ENCODE results near the gene LCN12. TPM values are rescaled to one million over a fixed set of nuclear protein-coding genes. Genes with fewer than 3 reads are reported as not detected.

LCN12 gene
- total RNA-seq, 1 experiment from 2014 or later: 0.55 TPM

DNA sequence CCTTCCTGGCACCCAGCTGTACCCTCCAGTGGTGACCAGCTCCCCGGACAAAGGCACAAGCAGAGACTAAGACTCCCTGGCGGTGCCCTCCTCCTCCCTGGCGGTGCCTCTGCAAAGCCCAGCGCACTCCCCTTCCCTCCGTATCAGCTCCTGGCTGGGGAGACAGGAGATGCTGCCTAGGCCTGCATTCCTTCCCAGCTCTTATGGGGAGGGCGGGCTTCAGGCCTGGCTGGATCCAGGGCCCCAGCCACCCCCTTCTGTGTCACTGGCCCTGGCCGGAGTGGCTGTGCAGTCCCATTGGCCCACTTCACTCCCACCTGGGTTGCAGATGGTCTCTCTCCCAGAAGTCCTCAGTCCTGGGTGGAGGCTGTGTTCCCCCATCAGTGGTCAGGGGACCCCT, 6.4 kb downstream of the LCN12 start:
- ChIA-PET CTCF (no interaction called here), POLR2A (ENCODE audit: unreplicated experiment) (no interaction called here)
- Histone ChIP-seq H3K4me3 (ENCODE audit: low read length) (no peak overlapping the region), H3K9me2 (replicated peaks; ENCODE audit: low read length) (no peaks in the 10 kb centered on the region), H3K9me3 (ENCODE audit: low read length) (no peaks in the 10 kb centered on the region), H3K4me2 (ENCODE audit: low read length) (no peak overlapping the region), H2AFZ (ENCODE audit: low read length) (no peak overlapping the region), H3K9ac (ENCODE audit: low read length) (no peak overlapping the region), H3K4me1 (ENCODE audit: insufficient read depth, low read length) (no peaks in the 10 kb centered on the region), H3K79me2 (ENCODE audit: low read length) (no peaks in the 10 kb centered on the region), H3K36me3 (ENCODE audit: low read depth, low read length) (no peaks in the 10 kb centered on the region), H3K27me3 (ENCODE audit: low read length) (no peaks in the 10 kb centered on the region), H4K20me1 (ENCODE audit: low read length) (no peaks in the 10 kb centered on the region), H3K27ac (ENCODE audit: low read length) (no peak overlapping the region), H3F3A (ENCODE audit: low read length, unreplicated experiment) (no peaks in the 10 kb centered on the region)
- intact Hi-C loops (cut with micrococcal nuclease): no loop called here
- ATAC-seq (no peak), DNase-seq (no peak)
- no peak for TF ChIP-seq EZH2phosphoT487 (IDR thresholded peaks at IDR 0.05; ENCODE audit: borderline replicate concordance, low read length)
- TF ChIP-seq EZH2 (IDR thresholded peaks at IDR 0.05; ENCODE audit: low read length, unreplicated experiment): no peak
- TF ChIP-seq, protein P1, sequence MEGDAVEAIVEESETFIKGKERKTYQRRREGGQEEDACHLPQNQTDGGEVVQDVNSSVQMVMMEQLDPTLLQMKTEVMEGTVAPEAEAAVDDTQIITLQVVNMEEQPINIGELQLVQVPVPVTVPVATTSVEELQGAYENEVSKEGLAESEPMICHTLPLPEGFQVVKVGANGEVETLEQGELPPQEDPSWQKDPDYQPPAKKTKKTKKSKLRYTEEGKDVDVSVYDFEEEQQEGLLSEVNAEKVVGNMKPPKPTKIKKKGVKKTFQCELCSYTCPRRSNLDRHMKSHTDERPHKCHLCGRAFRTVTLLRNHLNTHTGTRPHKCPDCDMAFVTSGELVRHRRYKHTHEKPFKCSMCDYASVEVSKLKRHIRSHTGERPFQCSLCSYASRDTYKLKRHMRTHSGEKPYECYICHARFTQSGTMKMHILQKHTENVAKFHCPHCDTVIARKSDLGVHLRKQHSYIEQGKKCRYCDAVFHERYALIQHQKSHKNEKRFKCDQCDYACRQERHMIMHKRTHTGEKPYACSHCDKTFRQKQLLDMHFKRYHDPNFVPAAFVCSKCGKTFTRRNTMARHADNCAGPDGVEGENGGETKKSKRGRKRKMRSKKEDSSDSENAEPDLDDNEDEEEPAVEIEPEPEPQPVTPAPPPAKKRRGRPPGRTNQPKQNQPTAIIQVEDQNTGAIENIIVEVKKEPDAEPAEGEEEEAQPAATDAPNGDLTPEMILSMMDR (conservative IDR thresholded peaks at IDR 0.05; ENCODE audit: low read depth, low read length): no peak
- BruUV-seq (replicated peaks): no TSS peak

DNA sequence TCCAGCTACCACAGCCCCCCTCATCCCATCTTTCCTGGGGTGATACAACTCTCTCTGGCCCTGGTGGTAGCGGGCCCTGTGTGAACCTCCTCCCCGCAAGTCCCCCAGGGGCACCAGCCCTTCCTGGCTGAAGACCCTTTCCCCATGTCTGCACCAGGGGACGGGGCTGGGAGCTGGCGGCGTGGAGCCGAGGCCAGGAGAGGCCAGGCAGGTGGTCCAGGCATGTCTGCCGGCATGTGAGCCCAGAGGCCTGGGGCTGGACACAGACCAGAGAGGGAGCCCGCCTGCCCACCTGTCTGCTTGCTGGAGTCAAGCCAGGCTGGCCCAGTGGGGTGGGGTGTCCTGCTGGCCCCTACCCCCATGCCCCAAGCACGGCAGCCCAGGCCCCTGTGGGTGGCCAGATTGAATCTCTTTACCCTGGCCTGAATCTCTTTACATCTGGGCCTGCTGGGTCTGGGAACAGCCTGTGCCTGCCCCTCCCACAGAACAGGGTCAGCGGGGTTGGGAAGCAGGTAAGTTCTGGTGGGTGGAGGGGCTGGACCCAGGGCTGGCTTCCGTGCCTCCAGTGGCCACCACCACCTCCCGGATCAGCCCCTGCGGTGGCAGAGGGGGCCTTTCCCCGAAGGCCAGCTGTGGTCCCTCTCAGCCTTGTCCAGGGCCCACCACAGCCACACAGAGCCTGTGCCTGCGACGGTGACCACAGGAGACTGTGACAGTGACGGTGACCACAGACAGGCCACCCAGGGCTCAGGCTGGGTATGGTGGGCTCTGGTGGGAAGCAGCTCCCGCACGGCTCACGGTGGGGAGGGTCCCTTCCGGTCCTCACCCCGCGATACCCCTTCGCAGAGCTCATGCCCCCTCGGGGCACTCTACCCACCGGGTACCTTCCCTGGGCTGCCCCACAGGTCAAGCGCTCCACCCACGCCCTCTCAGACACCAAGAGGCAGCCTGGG, 7.1 kb downstream of the LCN12 start:
- intact Hi-C loops (cut with micrococcal nuclease): no loop called here
- Histone ChIP-seq H3K9me3 (ENCODE audit: low read length) (no peaks in the 10 kb centered on the region), H4K20me1 (ENCODE audit: low read length) (no peaks in the 10 kb centered on the region), H3K9me2 (replicated peaks; ENCODE audit: low read length) (no peaks in the 10 kb centered on the region), H3K36me3 (ENCODE audit: low read depth, low read length) (no peaks in the 10 kb centered on the region), H3F3A (ENCODE audit: low read length, unreplicated experiment) (no peaks in the 10 kb centered on the region), H3K27me3 (ENCODE audit: low read length) (no peaks in the 10 kb centered on the region), H3K4me2 (ENCODE audit: low read length) (no peak overlapping the region), H2AFZ (ENCODE audit: low read length) (no peak overlapping the region), H3K9ac (ENCODE audit: low read length) (no peak overlapping the region), H3K4me3 (ENCODE audit: low read length) (no peak overlapping the region), H3K4me1 (ENCODE audit: insufficient read depth, low read length) (peaks cover 2% of the 10 kb centered on the region), H3K79me2 (ENCODE audit: low read length) (no peaks in the 10 kb centered on the region), H3K27ac (ENCODE audit: low read length) (no peak overlapping the region)
- TF ChIP-seq EZH2phosphoT487 (IDR thresholded peaks at IDR 0.05; ENCODE audit: borderline replicate concordance, low read length): no peak
- ChIA-PET POLR2A (ENCODE audit: unreplicated experiment) (no interaction called here), CTCF (no interaction called here)
- ATAC-seq (no peak), DNase-seq (no peak)
- BruUV-seq (replicated peaks): no TSS peak

DNA sequence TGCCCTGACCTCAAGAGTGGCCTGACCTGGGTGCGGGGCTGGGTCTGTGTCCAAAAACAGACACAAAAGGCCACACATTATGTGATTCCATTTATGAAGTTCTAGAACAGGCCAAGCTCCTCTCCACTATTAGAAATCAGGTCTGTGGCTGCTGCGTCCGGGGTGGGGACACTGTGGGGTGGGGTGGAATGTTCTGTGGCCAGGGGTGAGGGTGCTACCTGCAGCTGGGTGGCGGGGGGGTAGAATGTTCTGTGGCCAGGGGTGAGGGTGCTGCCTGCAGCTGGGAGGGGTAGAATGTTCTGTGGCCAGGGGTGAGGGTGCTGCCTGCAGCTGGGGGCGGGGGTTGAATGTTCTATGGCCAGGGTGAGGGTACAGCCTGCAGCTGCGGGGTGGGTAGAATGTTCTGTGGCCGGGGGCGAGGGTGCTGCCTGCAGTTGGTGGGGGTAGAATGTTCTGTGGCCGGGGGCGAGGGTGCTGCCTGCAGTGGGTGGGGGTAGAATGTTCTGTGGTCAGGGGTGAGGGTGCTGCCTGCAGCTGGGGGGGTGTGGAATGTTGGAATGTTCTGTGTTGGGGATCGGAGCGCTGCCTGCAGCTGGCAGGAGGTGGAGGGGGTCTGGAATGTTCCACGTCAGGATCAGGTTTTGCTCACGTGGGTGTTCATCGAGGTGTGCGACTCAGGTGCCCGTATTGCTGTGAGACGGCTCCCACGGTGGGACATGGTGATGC, 8.3 kb downstream of the LCN12 start:
- Histone ChIP-seq H3K4me2 (ENCODE audit: low read length) (no peak overlapping the region), H2AFZ (ENCODE audit: low read length) (no peak overlapping the region), H3K9ac (ENCODE audit: low read length) (no peak overlapping the region), H3F3A (ENCODE audit: low read length, unreplicated experiment) (no peaks in the 10 kb centered on the region), H3K79me2 (ENCODE audit: low read length) (no peaks in the 10 kb centered on the region), H3K4me3 (ENCODE audit: low read length) (no peak overlapping the region), H3K9me2 (replicated peaks; ENCODE audit: low read length) (no peaks in the 10 kb centered on the region), H3K36me3 (ENCODE audit: low read depth, low read length) (no peaks in the 10 kb centered on the region), H4K20me1 (ENCODE audit: low read length) (no peaks in the 10 kb centered on the region), H3K27me3 (ENCODE audit: low read length) (no peaks in the 10 kb centered on the region), H3K4me1 (ENCODE audit: insufficient read depth, low read length) (peaks cover 8% of the 10 kb centered on the region), H3K9me3 (ENCODE audit: low read length) (no peaks in the 10 kb centered on the region), H3K27ac (ENCODE audit: low read length) (no peak overlapping the region)
- TF ChIP-seq, protein P1 (conservative IDR thresholded peaks at IDR 0.05; ENCODE audit: low read depth, low read length): no peak
- BruUV-seq (replicated peaks): no TSS peak
- DNase-seq (no peak), ATAC-seq (no peak)
- intact Hi-C loops (cut with micrococcal nuclease): no loop called here
- CTCF ChIA-PET: no interaction called here
- POLR2A ChIA-PET (ENCODE audit: unreplicated experiment): no interaction called here

Measured in PC-3 (cell line).